Glutamatergic neuron (in vitro differentiated cells): ENCODE data around the gene MAP3K2. TPM values are rescaled to one million over a fixed set of nuclear protein-coding genes. Genes with fewer than 3 reads are reported as not detected.

Source experiments
- DNase-seq: peaks from one replicate; pipeline ENCODE4 v3.0.0; 2022
- H3K27ac Mint-ChIP-seq: one replicate; pipeline ENCODE4 v1.8.0; 2020; ENCODE audit warnings: mild to moderate bottlenecking, mixed read lengths, inconsistent platforms; ENCODE audit not compliant: unreplicated experiment
- H3K27me3 Mint-ChIP-seq: one replicate; pipeline ENCODE4 v1.8.0; 2020; ENCODE audit warnings: mild to moderate bottlenecking, moderate library complexity, mixed read lengths, inconsistent platforms; ENCODE audit not compliant: unreplicated experiment
- H3K36me3 Mint-ChIP-seq: one replicate; pipeline ENCODE4 v1.8.0; 2020; ENCODE audit warnings: mild to moderate bottlenecking, mixed read lengths, inconsistent platforms; ENCODE audit not compliant: unreplicated experiment
- H3K4me1 Mint-ChIP-seq: one replicate; pipeline ENCODE4 v1.8.0; 2020; ENCODE audit warnings: mild to moderate bottlenecking, low read depth, mixed read lengths, inconsistent platforms; ENCODE audit not compliant: unreplicated experiment
- H3K4me3 Mint-ChIP-seq: one replicate; pipeline ENCODE4 v1.8.0; 2020; ENCODE audit warnings: mild to moderate bottlenecking, mixed read lengths, inconsistent platforms; ENCODE audit not compliant: unreplicated experiment
- H3K9me3 Mint-ChIP-seq: one replicate; pipeline ENCODE4 v1.8.0; 2020; ENCODE audit warnings: mild to moderate bottlenecking, moderate library complexity, mixed read lengths, inconsistent platforms; ENCODE audit not compliant: unreplicated experiment
- CTCF ChIP-seq: fragments of 200-600 bp; sonication (generic); IDR thresholded peaks from one replicate; pipeline ENCODE4 v1.5.0; 2021; ENCODE audit not compliant: partially characterized antibody, unreplicated experiment
- total RNA-seq: library from RNA; stranded (reverse); fragmentation: NEBNext Ultra II Directional; extraction: Animal tissue kit (Norgen Biotek cat#: 25700); gene quantifications from one replicate; pipeline ENCODE4 v1.2.1, GENCODE V29; 2021; ENCODE audit not compliant: unreplicated experiment

MAP3K2 gene
- total RNA-seq, 1 donor from 2014 or later: 42.7 TPM

- no peak for DNase-seq
- Mint-ChIP-seq H3K4me1 (no peaks in the 10 kb centered on the region), H3K4me3 (no peak overlapping the region), H3K36me3 (no peaks in the 10 kb centered on the region), H3K27me3 (no peaks in the 10 kb centered on the region), H3K9me3 (no peaks in the 10 kb centered on the region), H3K27ac (no peak overlapping the region)
- no peak for TF ChIP-seq CTCF
Measured at GRCh38 chr2:127405255-127405610, 17.5 kb upstream of the MAP3K2 start.

DNA sequence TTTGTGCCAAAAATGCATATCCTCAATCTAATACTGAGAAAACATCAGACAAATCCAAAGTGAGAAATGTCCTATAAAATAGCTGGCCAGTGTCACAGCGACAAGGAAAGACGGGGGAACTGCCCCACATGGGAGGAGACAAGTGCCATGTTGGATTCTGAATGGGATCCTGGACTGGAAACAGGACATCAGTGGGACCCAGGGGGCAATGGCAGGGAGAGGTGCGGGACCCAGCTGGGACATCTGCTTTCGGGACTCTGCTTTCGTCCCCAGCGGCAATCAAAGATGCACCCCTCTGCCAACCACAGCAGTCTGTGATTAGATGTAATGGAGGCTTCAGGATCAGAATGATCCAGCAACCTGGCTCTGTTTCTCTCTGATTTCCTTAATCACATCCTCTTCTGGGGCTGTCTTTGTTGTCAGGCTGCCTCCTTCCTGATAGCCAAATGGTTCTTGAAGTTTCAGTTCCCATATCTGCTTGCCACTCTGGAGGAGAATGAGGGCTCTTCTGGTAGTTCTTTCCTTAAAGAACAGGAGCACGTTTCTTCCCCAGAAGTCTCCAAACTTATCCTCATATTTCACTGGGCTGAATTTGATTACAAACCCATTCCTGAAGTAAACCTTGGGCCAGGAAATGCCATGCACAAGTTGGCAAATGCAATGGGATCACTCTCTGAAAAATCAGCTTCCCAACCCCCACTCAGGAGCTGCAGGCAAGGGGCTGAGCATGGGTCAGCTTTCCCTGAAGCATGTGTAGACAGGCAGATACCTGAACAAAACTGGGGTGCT is 16.9 kb upstream of the MAP3K2 start:
- DNase-seq: no peak
- no peak for TF ChIP-seq CTCF
- no peaks in the 10 kb centered on the region for H3K9me3 Mint-ChIP-seq
- H3K27ac Mint-ChIP-seq: no peak overlapping the region
- H3K36me3 Mint-ChIP-seq: no peaks in the 10 kb centered on the region
- no peak overlapping the region for H3K4me3 Mint-ChIP-seq
- no peaks in the 10 kb centered on the region for H3K27me3 Mint-ChIP-seq
- no peaks in the 10 kb centered on the region for H3K4me1 Mint-ChIP-seq

GRCh38 chr2:127403460-127403859 is 15.7 kb upstream of the MAP3K2 start:
- no peak for TF ChIP-seq CTCF
- Mint-ChIP-seq H3K36me3 (no peaks in the 10 kb centered on the region), H3K27ac (no peak overlapping the region), H3K9me3 (no peaks in the 10 kb centered on the region), H3K27me3 (no peaks in the 10 kb centered on the region), H3K4me3 (no peak overlapping the region), H3K4me1 (no peaks in the 10 kb centered on the region)
- DNase-seq: no peak

GRCh38 chr2:127401757-127402695 is 14.3 kb upstream of the MAP3K2 start:
- Mint-ChIP-seq H3K27me3 (peaks cover 4% of the 10 kb centered on the region), H3K36me3 (no peaks in the 10 kb centered on the region), H3K9me3 (no peaks in the 10 kb centered on the region), H3K4me3 (no peak overlapping the region), H3K27ac (no peak overlapping the region), H3K4me1 (no peaks in the 10 kb centered on the region)
- no peak for TF ChIP-seq CTCF
- no peak for DNase-seq
